SK-N-SH (cell line): ENCODE data around the gene PPP2R2B. TPM values are rescaled to one million over a fixed set of nuclear protein-coding genes. Genes with fewer than 3 reads are reported as not detected.

Experiments
- CTCF ChIA-PET: fragments of 300-600, 350-600 bp; formaldehyde crosslinking; extraction: SDS; loops from one replicate; lab custom pipeline; 2021; lab: Yijun Ruan, JAX
- POLR2A ChIA-PET: fragments of 350-600 bp; sonication (Branson Sonifier 250); formaldehyde crosslinking; extraction: SDS; loops from one replicate; lab custom pipeline; 2020; ENCODE audit warnings: antibody characterized with exemption, inconsistent platforms; lab: Yijun Ruan, JAX
- DNase-seq: peaks from one replicate; pipeline ENCODE4 v3.0.0; 2012
- H2AFZ ChIP-seq: fragments of 200-600 bp; sonication (generic); 2 replicates; pipeline ENCODE4 v1.8.1; 2016; ENCODE audit warnings: antibody characterized with exemption, mild to moderate bottlenecking, low read depth
- H3F3A ChIP-seq: fragments of 200-600 bp; sonication (generic); replicated peaks from 2 replicates; pipeline ENCODE3; 2016; ENCODE audit warnings: antibody characterized with exemption, mild to moderate bottlenecking; ENCODE audit not compliant: insufficient read depth
- H3K27ac ChIP-seq, 2 experiments: fragments of 200-500 bp in 1 of 2; fragments of 200-600 bp in 1 of 2; sonication (Bioruptor generic) in 1 of 2; sonication (generic), shearing (Covaris generic) in 1 of 2; 2 replicates each; pipeline versions ENCODE4 v1.5.1 to v1.6.1; 2014 to 2016; ENCODE audit warnings: low read depth in 2 of 2, inconsistent platforms in 1 of 2, low read length in 1 of 2, mild to moderate bottlenecking in 1 of 2, mixed read lengths in 1 of 2
- H3K27me3 ChIP-seq: fragments of 200-600 bp; sonication (generic), shearing (Covaris generic); 2 replicates; pipeline ENCODE4 v1.6.1; 2016; ENCODE audit warnings: mixed run types; ENCODE audit not compliant: insufficient read depth
- H3K36me3 ChIP-seq, 2 experiments: fragments of 200-500 bp in 1 of 2; fragments of 200-600 bp in 1 of 2; sonication (Bioruptor generic) in 1 of 2; sonication (generic) in 1 of 2; replicated peaks in 1 of 2; 2 replicates each; pipeline versions ENCODE3 to v1.5.1; 2014 to 2016; ENCODE audit warnings: low read length in 1 of 2, mild to moderate bottlenecking in 1 of 2; ENCODE audit not compliant: insufficient read depth in 2 of 2, control insufficient read depth in 1 of 2
- H3K4me1 ChIP-seq, 2 experiments: fragments of 200-500 bp in 1 of 2; fragments of 200-600 bp in 1 of 2; sonication (Bioruptor generic) in 1 of 2; sonication (generic), shearing (Covaris generic) in 1 of 2; 2 replicates each; pipeline versions ENCODE4 v1.5.1 to v1.6.1; 2014 to 2016; ENCODE audit warnings: low read depth in 1 of 2, low read length in 1 of 2, mixed run types in 1 of 2; ENCODE audit not compliant: insufficient read depth in 2 of 2, control insufficient read depth in 1 of 2
- H3K4me2 ChIP-seq: fragments of 200-600 bp; sonication (generic), shearing (Covaris generic); 2 replicates; pipeline ENCODE4 v1.6.1; 2017; ENCODE audit warnings: mixed run types
- H3K4me3 ChIP-seq, 2 experiments: fragments of 200-500 bp in 1 of 2; fragments of 200-600 bp in 1 of 2; sonication (Bioruptor generic) in 1 of 2; sonication (generic), shearing (Covaris generic) in 1 of 2; 2 replicates each; pipeline versions ENCODE4 v1.5.1 to v1.8.1; 2014 to 2016; ENCODE audit warnings: low read depth in 2 of 2, inconsistent platforms in 1 of 2, low read length in 1 of 2, mild to moderate bottlenecking in 1 of 2, mixed read lengths in 1 of 2, moderate library complexity in 1 of 2
- H3K79me2 ChIP-seq: fragments of 200-600 bp; sonication (generic); 2 replicates; pipeline ENCODE4 v1.8.1; 2017; ENCODE audit warnings: mild to moderate bottlenecking; ENCODE audit not compliant: insufficient read depth
- H3K9ac ChIP-seq: fragments of 200-600 bp; sonication (generic); 2 replicates; pipeline ENCODE4 v1.6.1; 2017; ENCODE audit warnings: mixed run types
- H3K9me2 ChIP-seq: fragments of 200-600 bp; sonication (generic); 2 replicates; pipeline ENCODE4 v1.6.1; 2017; ENCODE audit warnings: mixed run types
- H3K9me3 ChIP-seq: fragments of 200-600 bp; sonication (generic); 2 replicates; pipeline ENCODE4 v1.6.1; 2017; ENCODE audit warnings: mixed run types, mild to moderate bottlenecking, moderate library complexity
- H4K20me1 ChIP-seq: fragments of 200-600 bp; sonication (generic); 2 replicates; pipeline ENCODE4 v1.6.1; 2017; ENCODE audit warnings: mild to moderate bottlenecking, mixed run types; ENCODE audit not compliant: insufficient read depth
- FOSL2 ChIP-seq: IDR thresholded peaks from 2 replicates; pipeline ENCODE4 v1.4.0; 2012; ENCODE audit warnings: low read depth, mild to moderate bottlenecking, moderate library complexity, borderline replicate concordance
- FOXJ3 ChIP-seq: sonication (generic); formaldehyde crosslinking; IDR thresholded peaks from 2 replicates; pipeline ENCODE4 v1.5.1; 2020; ENCODE audit warnings: mild to moderate bottlenecking, missing genetic modification reagents
- FOXM1 ChIP-seq: IDR thresholded peaks from 2 replicates; pipeline ENCODE4 v1.4.0; 2012; ENCODE audit warnings: low read depth, mild to moderate bottlenecking
- JUND ChIP-seq: IDR thresholded peaks from 2 replicates; pipeline ENCODE4 v1.4.0; 2012
- MXI1 ChIP-seq: IDR thresholded peaks from 2 replicates; pipeline ENCODE4 v1.6.1; 2012; ENCODE audit warnings: mild to moderate bottlenecking, low read depth, low read length, improper control_type of control experiment
- NFIC ChIP-seq: IDR thresholded peaks from 2 replicates; pipeline ENCODE4 v1.4.0; 2012; ENCODE audit warnings: borderline replicate concordance
- NRF1 ChIP-seq: IDR thresholded peaks from 2 replicates; pipeline ENCODE4 v1.6.1; 2012; ENCODE audit warnings: low read depth, mild to moderate bottlenecking, low read length
- POLR2AphosphoS5 ChIP-seq: IDR thresholded peaks from 2 replicates; pipeline ENCODE4 v1.6.1; 2012; ENCODE audit warnings: low read depth, low read length
- RCOR1 ChIP-seq: fragments of 150-350 bp; IDR thresholded peaks from 2 replicates; pipeline ENCODE4 v1.6.1; 2017; ENCODE audit warnings: antibody characterized with exemption, low read length
- RXRA ChIP-seq: IDR thresholded peaks from 2 replicates; pipeline ENCODE4 v1.4.0; 2012; ENCODE audit warnings: low read depth, mild to moderate bottlenecking, borderline replicate concordance
- TCF12 ChIP-seq: IDR thresholded peaks from 2 replicates; pipeline ENCODE4 v1.4.0; 2012
- TEAD4 ChIP-seq: IDR thresholded peaks from 2 replicates; pipeline ENCODE4 v1.4.0; 2012; ENCODE audit warnings: mild to moderate bottlenecking, borderline replicate concordance; ENCODE audit not compliant: insufficient read depth
- USF2 ChIP-seq: fragments of 150-350 bp; IDR thresholded peaks from 2 replicates; pipeline ENCODE4 v1.6.1; 2017; ENCODE audit warnings: antibody characterized with exemption, low read length, low read depth, borderline replicate concordance
- YY1 ChIP-seq: IDR thresholded peaks from 2 replicates; pipeline ENCODE4 v1.4.0; 2012; ENCODE audit warnings: low read depth, mild to moderate bottlenecking
- ZBTB33 ChIP-seq: IDR thresholded peaks from 2 replicates; pipeline ENCODE4 v1.4.0; 2012; ENCODE audit warnings: low read depth, borderline replicate concordance
- WGBS: methylation state at CpG from one replicate; pipeline ENCODE4 v1.1.6; 2017; ENCODE audit warnings: low lambda C conversion rate; 5-methylcytosine and 5-hydroxymethylcytosine counted together
- polyA plus RNA-seq, 3 experiments: library from polyadenylated mRNA; depleted of rRNA; stranded (reverse); fragments of >200 nt; gene quantifications; 2 replicates each; pipeline ENCODE4 v1.2.3, GENCODE V29; 2012
- TF ChIP-seq, protein P1 (sequence below): IDR thresholded peaks from 2 replicates; pipeline ENCODE4 v1.6.1; 2012; ENCODE audit warnings: mild to moderate bottlenecking, low read depth, low read length, moderate library complexity
- TF ChIP-seq, protein P2 (sequence below): IDR thresholded peaks from 2 replicates; pipeline ENCODE4 v1.4.0; 2012; ENCODE audit warnings: low read depth, borderline replicate concordance

Gene PPP2R2B
- polyA plus RNA-seq, 1 of the 3 experiments (the other 2 are of a cell fraction), result 11.4 TPM

- POLR2A ChIA-PET, result no interaction called here
- H3K4me3 ChIP-seq, result no peak overlapping the region
- H4K20me1 ChIP-seq, result no peaks in the 10 kb centered on the region
- peak overlapping the region in 1 of 2 experiments; percentile 93; a peak in 1 of 4 replicates for H3K27ac ChIP-seq
- TF ChIP-seq TCF12 (no peak), FOXM1 (no peak), RCOR1 (no peak), ZBTB33 (no peak), TEAD4 (no peak), YY1 (no peak), MXI1 (no peak), NRF1 (no peak)
- TF ChIP-seq, all 33 proteins: peak for 0
- H3K36me3 ChIP-seq, result peaks cover 0 to 5% of the 10 kb centered on the region in 2 experiments
- H3K27me3 ChIP-seq, result no peaks in the 10 kb centered on the region
- 76% methylated on average over 1 of the region's 1 CpG for WGBS
- DNase-seq, result no peak
- no peaks in the 10 kb centered on the region for H3K9me2 ChIP-seq
- H3K4me1 ChIP-seq, result peaks cover 0 to 45% of the 10 kb centered on the region in 2 experiments; a peak in 2 of 4 replicates
- no peak overlapping the region for H3K9ac ChIP-seq
- no peak overlapping the region for H2AFZ ChIP-seq
- no peaks in the 10 kb centered on the region for H3F3A ChIP-seq
- no peaks in the 10 kb centered on the region for H3K9me3 ChIP-seq
- no peak overlapping the region for H3K4me2 ChIP-seq
- no peaks in the 10 kb centered on the region for H3K79me2 ChIP-seq
- CTCF ChIA-PET, result interaction anchor here (1.3 to 1.8 kb wide), 3 partner anchors 86 to 313 kb away, joined by 3 to 8 read pairs (median 7); no protein-coding TSS in a partner anchor
Observed at GRCh38 chr5:146652547-146652946, 226.0 kb downstream of the PPP2R2B start.

GRCh38 chr5:146647656-146648199 is 230.8 kb downstream of the PPP2R2B start:
- Histone ChIP-seq H3K9me3 (no peaks in the 10 kb centered on the region), H3K27me3 (no peaks in the 10 kb centered on the region), H4K20me1 (no peaks in the 10 kb centered on the region), H3K36me3 (peaks cover 0 to 5% of the 10 kb centered on the region in 2 experiments), H3F3A (no peaks in the 10 kb centered on the region), H3K4me1 (peaks cover 0 to 26% of the 10 kb centered on the region in 2 experiments; a peak in 2 of 4 replicates), H3K9me2 (no peaks in the 10 kb centered on the region), H3K4me2 (no peak overlapping the region), H3K9ac (no peak overlapping the region), H2AFZ (no peak overlapping the region), H3K4me3 (no peak overlapping the region), H3K79me2 (no peaks in the 10 kb centered on the region), H3K27ac (peak overlapping the region; percentile 18 to 97; a peak in 3 of 4 replicates)
- CTCF ChIA-PET, result interaction anchor here (0.6 to 3.2 kb wide), 10 partner anchors 10 to 541 kb away, joined by 3 to 14 read pairs (median 3); no protein-coding TSS in a partner anchor
- POLR2A ChIA-PET, result interaction anchor here (1.2 to 1.5 kb wide), 2 partner anchors 82 to 231 kb away, joined by 3 to 6 read pairs; partner anchors contain the start of gene PPP2R2B
- DNase-seq, result peak; percentile 61
- 6% methylated on average over 3 of the region's 3 CpGs for WGBS
- TF ChIP-seq, protein P1, sequence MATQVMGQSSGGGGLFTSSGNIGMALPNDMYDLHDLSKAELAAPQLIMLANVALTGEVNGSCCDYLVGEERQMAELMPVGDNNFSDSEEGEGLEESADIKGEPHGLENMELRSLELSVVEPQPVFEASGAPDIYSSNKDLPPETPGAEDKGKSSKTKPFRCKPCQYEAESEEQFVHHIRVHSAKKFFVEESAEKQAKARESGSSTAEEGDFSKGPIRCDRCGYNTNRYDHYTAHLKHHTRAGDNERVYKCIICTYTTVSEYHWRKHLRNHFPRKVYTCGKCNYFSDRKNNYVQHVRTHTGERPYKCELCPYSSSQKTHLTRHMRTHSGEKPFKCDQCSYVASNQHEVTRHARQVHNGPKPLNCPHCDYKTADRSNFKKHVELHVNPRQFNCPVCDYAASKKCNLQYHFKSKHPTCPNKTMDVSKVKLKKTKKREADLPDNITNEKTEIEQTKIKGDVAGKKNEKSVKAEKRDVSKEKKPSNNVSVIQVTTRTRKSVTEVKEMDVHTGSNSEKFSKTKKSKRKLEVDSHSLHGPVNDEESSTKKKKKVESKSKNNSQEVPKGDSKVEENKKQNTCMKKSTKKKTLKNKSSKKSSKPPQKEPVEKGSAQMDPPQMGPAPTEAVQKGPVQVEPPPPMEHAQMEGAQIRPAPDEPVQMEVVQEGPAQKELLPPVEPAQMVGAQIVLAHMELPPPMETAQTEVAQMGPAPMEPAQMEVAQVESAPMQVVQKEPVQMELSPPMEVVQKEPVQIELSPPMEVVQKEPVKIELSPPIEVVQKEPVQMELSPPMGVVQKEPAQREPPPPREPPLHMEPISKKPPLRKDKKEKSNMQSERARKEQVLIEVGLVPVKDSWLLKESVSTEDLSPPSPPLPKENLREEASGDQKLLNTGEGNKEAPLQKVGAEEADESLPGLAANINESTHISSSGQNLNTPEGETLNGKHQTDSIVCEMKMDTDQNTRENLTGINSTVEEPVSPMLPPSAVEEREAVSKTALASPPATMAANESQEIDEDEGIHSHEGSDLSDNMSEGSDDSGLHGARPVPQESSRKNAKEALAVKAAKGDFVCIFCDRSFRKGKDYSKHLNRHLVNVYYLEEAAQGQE, result peak; percentile 97
- TF ChIP-seq USF2, result peak; percentile 34; the same call in 1 of the 2 replicates
- no peak for TF ChIP-seq RXRA
- TF ChIP-seq POLR2AphosphoS5, result peak; percentile 50; the same call in 1 of the 2 replicates
- peak; percentile 78; the same call in 1 of the 2 replicates for TF ChIP-seq FOXJ3
- TF ChIP-seq JUND, result no peak
- TF ChIP-seq, protein P2, sequence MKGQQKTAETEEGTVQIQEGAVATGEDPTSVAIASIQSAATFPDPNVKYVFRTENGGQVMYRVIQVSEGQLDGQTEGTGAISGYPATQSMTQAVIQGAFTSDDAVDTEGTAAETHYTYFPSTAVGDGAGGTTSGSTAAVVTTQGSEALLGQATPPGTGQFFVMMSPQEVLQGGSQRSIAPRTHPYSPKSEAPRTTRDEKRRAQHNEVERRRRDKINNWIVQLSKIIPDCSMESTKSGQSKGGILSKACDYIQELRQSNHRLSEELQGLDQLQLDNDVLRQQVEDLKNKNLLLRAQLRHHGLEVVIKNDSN, result peak; percentile 85; the same call in 1 of the 2 replicates
- peak; percentile 57; the same call in 1 of the 2 replicates for TF ChIP-seq TEAD4
- no peak; the same call in 1 of the 2 replicates for TF ChIP-seq FOSL2
- TF ChIP-seq NFIC, result peak; percentile 75
- TF ChIP-seq RCOR1, result peak; percentile 79; the same call in 1 of the 2 replicates
- no peak for TF ChIP-seq ZBTB33
